IMR-90 (cell line): ENCODE data around the gene NOP9.

Experiments used
- FOS ChIP-seq: fragments of 150-350 bp; IDR thresholded peaks from 2 replicates; pipeline ENCODE4 v1.6.1; 2016; ENCODE audit warnings: low read depth, low read length
- MAZ ChIP-seq: IDR thresholded peaks from 2 replicates; pipeline ENCODE4 v1.6.1; 2012; ENCODE audit warnings: low read depth, mild to moderate bottlenecking, low read length, improper control_type of control experiment, moderate library complexity, borderline replicate concordance
- MXI1 ChIP-seq: IDR thresholded peaks from 2 replicates; pipeline ENCODE4 v1.6.1; 2012; ENCODE audit warnings: low read depth, mild to moderate bottlenecking, low read length, moderate library complexity, borderline replicate concordance
- POLR2A ChIP-seq: IDR thresholded peaks from 2 replicates; pipeline ENCODE4 v1.6.1; 2012; ENCODE audit warnings: mild to moderate bottlenecking, low read depth, low read length
- TF ChIP-seq, protein P1 (sequence below): conservative IDR thresholded peaks from 2 replicates; pipeline ENCODE4 v1.5.1; 2012; ENCODE audit warnings: mild to moderate bottlenecking, low read depth, low read length, improper control_type of control experiment

GRCh38 chr14:24255931-24256711, 43.5 kb upstream of the NOP9 start:
- TF ChIP-seq, protein P1, sequence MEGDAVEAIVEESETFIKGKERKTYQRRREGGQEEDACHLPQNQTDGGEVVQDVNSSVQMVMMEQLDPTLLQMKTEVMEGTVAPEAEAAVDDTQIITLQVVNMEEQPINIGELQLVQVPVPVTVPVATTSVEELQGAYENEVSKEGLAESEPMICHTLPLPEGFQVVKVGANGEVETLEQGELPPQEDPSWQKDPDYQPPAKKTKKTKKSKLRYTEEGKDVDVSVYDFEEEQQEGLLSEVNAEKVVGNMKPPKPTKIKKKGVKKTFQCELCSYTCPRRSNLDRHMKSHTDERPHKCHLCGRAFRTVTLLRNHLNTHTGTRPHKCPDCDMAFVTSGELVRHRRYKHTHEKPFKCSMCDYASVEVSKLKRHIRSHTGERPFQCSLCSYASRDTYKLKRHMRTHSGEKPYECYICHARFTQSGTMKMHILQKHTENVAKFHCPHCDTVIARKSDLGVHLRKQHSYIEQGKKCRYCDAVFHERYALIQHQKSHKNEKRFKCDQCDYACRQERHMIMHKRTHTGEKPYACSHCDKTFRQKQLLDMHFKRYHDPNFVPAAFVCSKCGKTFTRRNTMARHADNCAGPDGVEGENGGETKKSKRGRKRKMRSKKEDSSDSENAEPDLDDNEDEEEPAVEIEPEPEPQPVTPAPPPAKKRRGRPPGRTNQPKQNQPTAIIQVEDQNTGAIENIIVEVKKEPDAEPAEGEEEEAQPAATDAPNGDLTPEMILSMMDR = no peak
- TF ChIP-seq FOS (no peak), POLR2A (no peak), MXI1 (no peak), MAZ (no peak)
